ENCODE data around the gene CCDC88A. TPM values are rescaled to one million over a fixed set of nuclear protein-coding genes. Genes with fewer than 3 reads are reported as not detected.

Gene CCDC88A
- polyA plus RNA-seq, 1 of the 3 experiments (the other 2 are of a cell fraction) = 7.0 TPM

- peaks cover 3 to 12% of the 10 kb centered on the region in 2 experiments; a peak in 1 of 4 replicates for H3K4me1 ChIP-seq (ENCODE audit: control insufficient read depth in 1 of 2, insufficient read depth in 2 of 2, low read depth in 1 of 2, low read length in 1 of 2)
- H3K36me3 ChIP-seq (replicated peaks in 1 of 2; ENCODE audit: control insufficient read depth in 1 of 2, insufficient read depth in 2 of 2, low read length in 1 of 2) = peaks cover 3 to 4% of the 10 kb centered on the region in 2 experiments
- H3F3A ChIP-seq (replicated peaks; ENCODE audit: insufficient read depth) = peaks cover 27% of the 10 kb centered on the region
- H3K9me3 ChIP-seq = no peaks in the 10 kb centered on the region
- H3K27ac ChIP-seq (ENCODE audit: low read depth in 2 of 2, low read length in 1 of 2) = peak overlapping the region in 1 of 2 experiments; percentile 43; a peak in 1 of 4 replicates
- no peaks in the 10 kb centered on the region for H3K9me2 ChIP-seq
- no peak overlapping the region for H3K4me3 ChIP-seq (ENCODE audit: low read depth in 2 of 2, low read length in 1 of 2)
- H3K4me2 ChIP-seq = no peak overlapping the region
- TF ChIP-seq EP300 (IDR thresholded peaks at IDR 0.05; ENCODE audit: borderline replicate concordance in 1 of 2, low read depth in 1 of 2, low read length in 1 of 2) = no peak
- no peak for TF ChIP-seq RAD21 (IDR thresholded peaks at IDR 0.05; ENCODE audit: low read length)
- TF ChIP-seq TCF12 (IDR thresholded peaks at IDR 0.05) = no peak
- TF ChIP-seq ELF1 (IDR thresholded peaks at IDR 0.05) = no peak
- no peak overlapping the region for H2AFZ ChIP-seq (ENCODE audit: low read depth)
- CTCF ChIA-PET = interaction anchor here (1.5 kb wide), 1 partner anchor 10 kb away, joined by 5 read pairs; no protein-coding TSS in a partner anchor
- no peaks in the 10 kb centered on the region for H4K20me1 ChIP-seq (ENCODE audit: insufficient read depth)
- DNase-seq = no peak
- no peak overlapping the region for H3K9ac ChIP-seq
- no peaks in the 10 kb centered on the region for H3K27me3 ChIP-seq (ENCODE audit: insufficient read depth)
- 92% methylated on average over 1 of the region's 1 CpG for WGBS (ENCODE audit: low lambda C conversion rate)
- peaks cover 11% of the 10 kb centered on the region for H3K79me2 ChIP-seq (ENCODE audit: insufficient read depth)
- POLR2A ChIA-PET = no interaction called here
Measured at GRCh38 chr2:55401124-55401523, 18.5 kb downstream of the CCDC88A start.

- Histone ChIP-seq H3F3A (replicated peaks; ENCODE audit: insufficient read depth) (peaks cover 30% of the 10 kb centered on the region), H3K9ac (no peak overlapping the region), H3K27me3 (ENCODE audit: insufficient read depth) (no peaks in the 10 kb centered on the region), H3K4me2 (peak overlapping the region; percentile 30; the same call in 1 of the 2 replicates), H4K20me1 (ENCODE audit: insufficient read depth) (no peaks in the 10 kb centered on the region), H3K27ac (ENCODE audit: low read depth in 2 of 2, low read length in 1 of 2) (peak overlapping the region; percentile 27 to 43; a peak in 3 of 4 replicates), H3K36me3 (replicated peaks in 1 of 2; ENCODE audit: control insufficient read depth in 1 of 2, insufficient read depth in 2 of 2, low read length in 1 of 2) (peaks cover 3 to 4% of the 10 kb centered on the region in 2 experiments), H3K4me1 (ENCODE audit: control insufficient read depth in 1 of 2, insufficient read depth in 2 of 2, low read depth in 1 of 2, low read length in 1 of 2) (peaks cover 3 to 12% of the 10 kb centered on the region in 2 experiments; a peak in 1 of 4 replicates), H3K9me3 (no peaks in the 10 kb centered on the region), H3K9me2 (no peaks in the 10 kb centered on the region), H2AFZ (ENCODE audit: low read depth) (no peak overlapping the region), H3K4me3 (ENCODE audit: low read depth in 2 of 2, low read length in 1 of 2) (no peak overlapping the region), H3K79me2 (ENCODE audit: insufficient read depth) (peaks cover 9% of the 10 kb centered on the region)
- CTCF ChIA-PET = interaction anchor here (0.9 kb wide), 2 partner anchors 9 to 31 kb away, joined by 3 read pairs; no protein-coding TSS in a partner anchor
- POLR2A ChIA-PET = no interaction called here
- TF ChIP-seq POLR2AphosphoS5 (IDR thresholded peaks at IDR 0.05; ENCODE audit: low read depth, low read length) (no peak), YY1 (IDR thresholded peaks at IDR 0.05; ENCODE audit: low read depth) (no peak), USF2 (IDR thresholded peaks at IDR 0.05; ENCODE audit: borderline replicate concordance, low read depth, low read length) (no peak), EP300 (IDR thresholded peaks at IDR 0.05; ENCODE audit: borderline replicate concordance in 1 of 2, low read depth in 1 of 2, low read length in 1 of 2) (peak in 1 of 2 experiments; percentile 55; a peak in 1 of 4 replicates), MXI1 (IDR thresholded peaks at IDR 0.05; ENCODE audit: low read depth, low read length) (no peak), PBX3 (IDR thresholded peaks at IDR 0.05) (0 out of 2 replicates have a peak, but pooled peaks have one; percentile 6)
- WGBS (ENCODE audit: low lambda C conversion rate) = 59% methylated on average over 2 of the region's 2 CpGs
- DNase-seq = peak; percentile 27
Measured at GRCh38 chr2:55400332-55400731, 19.3 kb downstream of the CCDC88A start.

- ChIA-PET CTCF (interaction anchor here (0.9 kb wide), 2 partner anchors 10 to 32 kb away, joined by 3 read pairs; no protein-coding TSS in a partner anchor), POLR2A (interaction anchor here (0.6 kb wide), 1 partner anchor 15 kb away, joined by 3 read pairs; no protein-coding TSS in a partner anchor)
- Histone ChIP-seq H3K4me1 (ENCODE audit: control insufficient read depth in 1 of 2, insufficient read depth in 2 of 2, low read depth in 1 of 2, low read length in 1 of 2) (peaks cover 3 to 12% of the 10 kb centered on the region in 2 experiments; a peak in 1 of 4 replicates), H3K4me2 (peak overlapping the region; percentile 30; the same call in 1 of the 2 replicates), H3K27ac (ENCODE audit: low read depth in 2 of 2, low read length in 1 of 2) (peak overlapping the region; percentile 27 to 43; a peak in 2 of 4 replicates), H3K79me2 (ENCODE audit: insufficient read depth) (peaks cover 9% of the 10 kb centered on the region), H3K9me2 (no peaks in the 10 kb centered on the region), H2AFZ (ENCODE audit: low read depth) (no peak overlapping the region), H3K27me3 (ENCODE audit: insufficient read depth) (no peaks in the 10 kb centered on the region), H3K9ac (no peak overlapping the region), H3K36me3 (replicated peaks in 1 of 2; ENCODE audit: control insufficient read depth in 1 of 2, insufficient read depth in 2 of 2, low read length in 1 of 2) (peaks cover 2 to 3% of the 10 kb centered on the region in 2 experiments), H3K4me3 (ENCODE audit: low read depth in 2 of 2, low read length in 1 of 2) (no peak overlapping the region), H3K9me3 (no peaks in the 10 kb centered on the region), H3F3A (replicated peaks; ENCODE audit: insufficient read depth) (peaks cover 30% of the 10 kb centered on the region), H4K20me1 (ENCODE audit: insufficient read depth) (no peaks in the 10 kb centered on the region)
- peak; percentile 22; the same call in 1 of the 2 replicates for TF ChIP-seq FOSL2 (IDR thresholded peaks at IDR 0.05; ENCODE audit: borderline replicate concordance, low read depth)
- TF ChIP-seq USF2 (IDR thresholded peaks at IDR 0.05; ENCODE audit: borderline replicate concordance, low read depth, low read length) = no peak
- DNase-seq = no peak
Measured at GRCh38 chr2:55399815-55400214, 19.8 kb downstream of the CCDC88A start.
